ENCODE results near the gene IFIT3. TPM values are rescaled to one million over a fixed set of nuclear protein-coding genes. Genes with fewer than 3 reads are reported as not detected.

Gene IFIT3
- total and polyA plus RNA-seq, 2 of the 8 experiments (the other 6 are each of a cell fraction or from before 2014, with no cell fraction given), result 0.12 to 0.84 TPM

GRCh38 chr10:89304026-89304425 is 23.8 kb upstream of the IFIT3 start:
- H3K27ac ChIP-seq (ENCODE audit: low read depth, low read length), result no peak overlapping the region
- no peak overlapping the region for H2BK5ac ChIP-seq (ENCODE audit: low read depth, low read length)
- DNase-seq (ENCODE audit: low read depth in 1 of 2, low spot score in 2 of 2), result no peak
- no peaks in the 10 kb centered on the region for H3K36me3 ChIP-seq (ENCODE audit: control insufficient read depth in 2 of 4, insufficient read depth in 4 of 4, low read length in 3 of 4)
- no peak overlapping the region for H4K5ac ChIP-seq (ENCODE audit: insufficient read length, low read depth, low read length)
- no peak overlapping the region for H3K4ac ChIP-seq (replicated peaks; ENCODE audit: insufficient read length, low read depth, low read length)
- CTCF ChIA-PET (ENCODE audit: partially characterized antibody), result interaction anchor here (1.1 to 9.9 kb wide), 6 partner anchors 9 to 75 kb away, joined by 3 to 60 read pairs (median 4); no protein-coding TSS in a partner anchor
- no peak overlapping the region for H2BK20ac ChIP-seq (ENCODE audit: low read length)
- no peak overlapping the region for H2BK120ac ChIP-seq (replicated peaks; ENCODE audit: low read depth, low read length)
- no peak overlapping the region for H3K23ac ChIP-seq (ENCODE audit: insufficient read length)
- POLR2A ChIA-PET (ENCODE audit: partially characterized antibody), result no interaction called here
- no peaks in the 10 kb centered on the region for H3K79me1 ChIP-seq (ENCODE audit: low read depth, low read length)
- H3K56ac ChIP-seq (replicated peaks; ENCODE audit: insufficient read length, low read depth, low read length), result no peak overlapping the region
- H3K14ac ChIP-seq (ENCODE audit: insufficient read length), result no peak overlapping the region
- no peak overlapping the region for H4K91ac ChIP-seq (replicated peaks; ENCODE audit: insufficient read length, low read length)
- no peak overlapping the region for H2BK12ac ChIP-seq (ENCODE audit: low read depth, low read length)
- H3K4me1 ChIP-seq (replicated peaks in 1 of 4; ENCODE audit: control insufficient read depth in 3 of 4, insufficient read depth in 4 of 4, low read length in 3 of 4), result peaks cover 0 to 3% (median 1%) of the 10 kb centered on the region in 4 experiments; a peak in 2 of 7 replicates
- no peaks in the 10 kb centered on the region for H3K9me3 ChIP-seq (ENCODE audit: insufficient read depth in 2 of 2, low read depth in 1 of 2, low read length in 1 of 2)
- H4K8ac ChIP-seq (ENCODE audit: extremely low read depth, insufficient read depth, low read length), result no peak overlapping the region
- TF ChIP-seq RAD21 (IDR thresholded peaks at IDR 0.05 in 1 of 2, conservative IDR thresholded peaks at IDR 0.05 in 1 of 2; ENCODE audit: low read depth in 2 of 2, low read length in 2 of 2), result 0 out of 4 replicates have a peak, but pooled peaks of 1 of the 2 experiments have one; percentile 7
- no peak for TF ChIP-seq POLR2A (IDR thresholded peaks at IDR 0.05; ENCODE audit: control extremely low read depth in 1 of 2, low read depth in 2 of 2, low read length in 2 of 2)
- no peaks in the 10 kb centered on the region for H3K27me3 ChIP-seq (replicated peaks in 1 of 4; ENCODE audit: control insufficient read depth in 3 of 4, extremely low read depth in 1 of 4, insufficient read depth in 3 of 4, low read length in 3 of 4)
- no peak overlapping the region for H3K18ac ChIP-seq (ENCODE audit: extremely low read depth, low read length)
- no peak overlapping the region for H2BK15ac ChIP-seq (ENCODE audit: low read length)
- no peaks in the 10 kb centered on the region for H3K23me2 ChIP-seq (ENCODE audit: low read depth, low read length)
- no peak overlapping the region for H2AFZ ChIP-seq (ENCODE audit: low read length)
- H2AK5ac ChIP-seq (ENCODE audit: low read depth, low read length), result no peak overlapping the region
- FAIRE-seq, result no peak
- H3K9ac ChIP-seq (replicated peaks in 1 of 4; ENCODE audit: extremely low read depth in 1 of 4, low read depth in 3 of 4, low read length in 3 of 4), result no peak overlapping the region
- no peak overlapping the region for H3K4me3 ChIP-seq (ENCODE audit: extremely low read depth in 1 of 4, insufficient read depth in 2 of 4, low read depth in 3 of 4, low read length in 4 of 4)
- 94% methylated on average over 4 of the region's 4 CpGs; no CpG with 5 or more reads in 1 of the 2 experiments for WGBS, 2 experiments (ENCODE audit: extremely low coverage in 1 of 2, insufficient coverage in 1 of 2, insufficient read length in 1 of 2, insufficient replicate concordance in 2 of 2, low coverage in 1 of 2, low lambda C conversion rate in 2 of 2, missing lambda C conversion rate in 1 of 2)
- H4K20me1 ChIP-seq (replicated peaks in 1 of 2; ENCODE audit: control insufficient read depth in 1 of 2, insufficient read depth in 2 of 2, low read length in 2 of 2), result no peaks in the 10 kb centered on the region
- H3K4me2 ChIP-seq (ENCODE audit: insufficient read depth in 1 of 2, low read depth in 2 of 2, low read length in 2 of 2), result no peak overlapping the region
- H3K79me2 ChIP-seq (ENCODE audit: control insufficient read depth in 1 of 2, insufficient read depth in 2 of 2, low read length in 2 of 2), result no peaks in the 10 kb centered on the region
